ENCODE measurements around the gene DOP1B. TPM values are rescaled to one million over a fixed set of nuclear protein-coding genes. Genes with fewer than 3 reads are reported as not detected.

DOP1B gene
- total and polyA plus RNA-seq, 2 of the 4 experiments (the other 2 are of a cell fraction) = 8.8 to 13.0 TPM

DNA sequence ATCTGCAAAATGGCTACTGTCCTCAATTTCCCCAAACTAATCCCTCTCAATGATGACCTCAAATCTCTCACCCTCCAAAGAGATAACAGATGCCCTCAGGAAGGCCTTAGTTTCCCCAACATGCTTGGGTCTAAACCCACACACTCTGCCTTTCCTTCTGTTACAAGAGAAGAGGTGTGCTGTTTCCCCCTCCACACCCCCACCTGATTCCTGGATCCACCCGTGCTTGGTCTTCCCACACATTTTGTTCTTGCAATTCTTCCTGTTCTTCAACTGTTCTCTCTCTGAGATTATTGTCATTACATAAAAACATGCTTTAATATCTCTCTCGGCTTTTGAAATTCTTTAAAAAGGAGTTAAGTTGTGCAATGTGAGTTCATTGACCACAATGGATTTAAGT lies 27.4 kb upstream of the DOP1B start:
- DNase-seq (no peak), ATAC-seq (ENCODE audit: low read depth) (no peak)
- Histone ChIP-seq H4K5ac (ENCODE audit: low read depth, low read length) (no peak overlapping the region), H3K27me3 (ENCODE audit: control insufficient read depth, insufficient read depth, low read length) (no peaks in the 10 kb centered on the region), H3K36me3 (ENCODE audit: control insufficient read depth, insufficient read depth, low read length) (no peaks in the 10 kb centered on the region), H2BK120ac (ENCODE audit: low read depth, low read length) (no peak overlapping the region), H2AFZ (replicated peaks; ENCODE audit: low read length, poor library complexity) (no peak overlapping the region), H3K79me1 (ENCODE audit: low read depth in 1 of 2, low read length in 2 of 2) (peaks cover 0 to 19% of the 10 kb centered on the region in 2 experiments; a peak in 2 of 4 replicates), H3K4me1 (ENCODE audit: control insufficient read depth, insufficient read depth, low read length) (peaks cover 9% of the 10 kb centered on the region), H3K9me1 (ENCODE audit: insufficient read depth, low read length) (peaks cover 10% of the 10 kb centered on the region), H3K4ac (ENCODE audit: low read depth, low read length) (0 out of 2 replicates have a peak overlapping the region, but pooled peaks have one; percentile 1), H4K91ac (ENCODE audit: insufficient read depth, low read depth, low read length) (no peak overlapping the region), H3K23ac (ENCODE audit: low read depth, low read length) (0 out of 2 replicates have a peak overlapping the region, but pooled peaks have one; percentile 51), H3K4me3 (ENCODE audit: insufficient read depth, low read depth, low read length) (no peak overlapping the region), H3K9me3 (ENCODE audit: control insufficient read depth, insufficient read depth, low read length) (no peaks in the 10 kb centered on the region), H3K14ac (replicated peaks; ENCODE audit: low read depth, low read length) (no peak overlapping the region), H3K56ac (ENCODE audit: extremely low read depth, insufficient read depth, low read length) (no peak overlapping the region), H2BK15ac (ENCODE audit: low read depth, low read length) (no peak overlapping the region), H3K4me2 (ENCODE audit: low read depth, low read length) (no peak overlapping the region), H2AK9ac (replicated peaks; ENCODE audit: low read depth, low read length, poor library complexity) (no peak overlapping the region), H3K27ac (ENCODE audit: insufficient read depth, low read length) (no peak overlapping the region), H2BK5ac (ENCODE audit: low read depth, low read length, poor library complexity, severe bottlenecking) (no peak overlapping the region), H3K18ac (ENCODE audit: low read depth, low read length) (no peak overlapping the region), H2BK20ac (ENCODE audit: low read depth, low read length) (no peak overlapping the region; the same call in 1 of the 2 replicates), H2AK5ac (ENCODE audit: low read depth, low read length) (peak overlapping the region; percentile 20; the same call in 1 of the 2 replicates), H4K8ac (ENCODE audit: low read depth in 2 of 2, low read length in 2 of 2) (no peak overlapping the region; a peak in 1 of 4 replicates), H3K9ac (ENCODE audit: low read depth, low read length) (no peak overlapping the region), H4K20me1 (ENCODE audit: insufficient read depth, low read length) (no peaks in the 10 kb centered on the region)
- CTCF ChIA-PET = no interaction called here
- POLR2A ChIA-PET (ENCODE audit: unreplicated experiment) = no interaction called here
- WGBS, 2 experiments (ENCODE audit: extremely low coverage in 2 of 2, insufficient read length in 1 of 2) = no CpG with 5 or more reads among the region's 2 CpGs
- TF ChIP-seq SMC3 (IDR thresholded peaks at IDR 0.05; ENCODE audit: low read depth, low read length) (no peak), NFE2L2 (IDR thresholded peaks at IDR 0.05; ENCODE audit: low read depth, low read length) (no peak), POLR2A (IDR thresholded peaks at IDR 0.05; ENCODE audit: low read depth, low read length) (no peak), MAFK (IDR thresholded peaks at IDR 0.05; ENCODE audit: low read depth, low read length) (no peak), RCOR1 (IDR thresholded peaks at IDR 0.05; ENCODE audit: insufficient replicate concordance, low read length) (no peak), MAZ (IDR thresholded peaks at IDR 0.05; ENCODE audit: borderline replicate concordance, low read depth, low read length) (no peak), CEBPB (IDR thresholded peaks at IDR 0.05; ENCODE audit: low read depth, low read length) (no peak), BHLHE40 (IDR thresholded peaks at IDR 0.05; ENCODE audit: low read depth, low read length) (no peak)
- TF ChIP-seq, protein P1, sequence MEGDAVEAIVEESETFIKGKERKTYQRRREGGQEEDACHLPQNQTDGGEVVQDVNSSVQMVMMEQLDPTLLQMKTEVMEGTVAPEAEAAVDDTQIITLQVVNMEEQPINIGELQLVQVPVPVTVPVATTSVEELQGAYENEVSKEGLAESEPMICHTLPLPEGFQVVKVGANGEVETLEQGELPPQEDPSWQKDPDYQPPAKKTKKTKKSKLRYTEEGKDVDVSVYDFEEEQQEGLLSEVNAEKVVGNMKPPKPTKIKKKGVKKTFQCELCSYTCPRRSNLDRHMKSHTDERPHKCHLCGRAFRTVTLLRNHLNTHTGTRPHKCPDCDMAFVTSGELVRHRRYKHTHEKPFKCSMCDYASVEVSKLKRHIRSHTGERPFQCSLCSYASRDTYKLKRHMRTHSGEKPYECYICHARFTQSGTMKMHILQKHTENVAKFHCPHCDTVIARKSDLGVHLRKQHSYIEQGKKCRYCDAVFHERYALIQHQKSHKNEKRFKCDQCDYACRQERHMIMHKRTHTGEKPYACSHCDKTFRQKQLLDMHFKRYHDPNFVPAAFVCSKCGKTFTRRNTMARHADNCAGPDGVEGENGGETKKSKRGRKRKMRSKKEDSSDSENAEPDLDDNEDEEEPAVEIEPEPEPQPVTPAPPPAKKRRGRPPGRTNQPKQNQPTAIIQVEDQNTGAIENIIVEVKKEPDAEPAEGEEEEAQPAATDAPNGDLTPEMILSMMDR (conservative IDR thresholded peaks at IDR 0.05; ENCODE audit: low read depth, low read length) = no peak
- TF ChIP-seq, protein P2, sequence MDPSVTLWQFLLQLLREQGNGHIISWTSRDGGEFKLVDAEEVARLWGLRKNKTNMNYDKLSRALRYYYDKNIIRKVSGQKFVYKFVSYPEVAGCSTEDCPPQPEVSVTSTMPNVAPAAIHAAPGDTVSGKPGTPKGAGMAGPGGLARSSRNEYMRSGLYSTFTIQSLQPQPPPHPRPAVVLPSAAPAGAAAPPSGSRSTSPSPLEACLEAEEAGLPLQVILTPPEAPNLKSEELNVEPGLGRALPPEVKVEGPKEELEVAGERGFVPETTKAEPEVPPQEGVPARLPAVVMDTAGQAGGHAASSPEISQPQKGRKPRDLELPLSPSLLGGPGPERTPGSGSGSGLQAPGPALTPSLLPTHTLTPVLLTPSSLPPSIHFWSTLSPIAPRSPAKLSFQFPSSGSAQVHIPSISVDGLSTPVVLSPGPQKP (IDR thresholded peaks at IDR 0.05; ENCODE audit: borderline replicate concordance, low read depth, low read length) = no peak
- in situ Hi-C loops (cut with MboI; ENCODE audit: low sequenced_read_pairs) = no loop called here
- no TSS peak for BruUV-seq (replicated peaks)
- dilution Hi-C loops (cut with HindIII; ENCODE audit: low sequenced_read_pairs, unreplicated experiment) = no loop called here
- intact Hi-C loops (cut with micrococcal nuclease) = no loop called here

Data from IMR-90 (cell line).